H9 (cell line): ENCODE measurements around the gene PPP1CC. TPM values are rescaled to one million over a fixed set of nuclear protein-coding genes. Genes with fewer than 3 reads are reported as not detected.

Experiments used
- DNase-seq: peaks from one replicate; pipeline ENCODE4 v3.0.0-alpha.2; 2017
- H2AFZ ChIP-seq: one replicate; pipeline ENCODE4 v1.6.1; 2013; ENCODE audit warnings: mild to moderate bottlenecking, low read length, control low read depth, moderate library complexity
- H2AK5ac ChIP-seq: 2 replicates; pipeline ENCODE4 v1.6.1; 2013; ENCODE audit warnings: low read length, control low read depth, mixed read lengths; ENCODE audit not compliant: insufficient read length
- H2BK120ac ChIP-seq: one replicate; pipeline ENCODE4 v1.6.1; 2013; ENCODE audit warnings: low read depth, mild to moderate bottlenecking, low read length, control low read depth, inconsistent platforms; ENCODE audit not compliant: poor library complexity, severe bottlenecking
- H2BK12ac ChIP-seq: 2 replicates; pipeline ENCODE4 v1.6.1; 2013; ENCODE audit warnings: low read length, control low read depth, mixed read lengths, low read depth; ENCODE audit not compliant: insufficient read length
- H2BK15ac ChIP-seq: 2 replicates; pipeline ENCODE4 v1.6.1; 2013; ENCODE audit warnings: low read depth, low read length, control low read depth
- H2BK20ac ChIP-seq: one replicate; pipeline ENCODE4 v1.6.1; 2013; ENCODE audit warnings: low read depth, mild to moderate bottlenecking, low read length, control low read depth, inconsistent platforms; ENCODE audit not compliant: poor library complexity, severe bottlenecking
- H2BK5ac ChIP-seq: 2 replicates; pipeline ENCODE4 v1.6.1; 2013; ENCODE audit warnings: low read length, control low read depth, mixed read lengths; ENCODE audit not compliant: insufficient read length
- H3K14ac ChIP-seq: 2 replicates; pipeline ENCODE4 v1.6.1; 2013; ENCODE audit warnings: low read length, control low read depth; ENCODE audit not compliant: insufficient read depth
- H3K18ac ChIP-seq: 2 replicates; pipeline ENCODE4 v1.6.1; 2013; ENCODE audit warnings: low read depth, mild to moderate bottlenecking, mixed read lengths, low read length, control low read depth; ENCODE audit not compliant: insufficient read length
- H3K23ac ChIP-seq: 2 replicates; pipeline ENCODE4 v1.6.1; 2013; ENCODE audit warnings: low read length, control low read depth, mixed read lengths, low read depth; ENCODE audit not compliant: insufficient read length
- H3K23me2 ChIP-seq: 2 replicates; pipeline ENCODE4 v1.6.1; 2013; ENCODE audit warnings: low read depth, mild to moderate bottlenecking, mixed read lengths, low read length, control low read depth; ENCODE audit not compliant: insufficient read length, poor library complexity, severe bottlenecking
- H3K27ac ChIP-seq: 2 replicates; pipeline ENCODE4 v1.5.1; 2013; ENCODE audit warnings: low read length, control low read depth, mixed read lengths, low read depth; ENCODE audit not compliant: insufficient read length
- H3K27me3 ChIP-seq: 2 replicates; pipeline ENCODE4 v1.6.1; 2013; ENCODE audit warnings: low read length, control low read depth, inconsistent platforms; ENCODE audit not compliant: insufficient read depth
- H3K4ac ChIP-seq: 2 replicates; pipeline ENCODE4 v1.6.1; 2013; ENCODE audit warnings: low read depth, mild to moderate bottlenecking, control low read depth, inconsistent platforms, low read length, moderate library complexity
- H3K4me1 ChIP-seq: 2 replicates; pipeline ENCODE4 v1.6.1; 2013; ENCODE audit warnings: low read length, control low read depth, inconsistent platforms; ENCODE audit not compliant: insufficient read depth
- H3K4me2 ChIP-seq: 2 replicates; pipeline ENCODE4 v1.6.1; 2013; ENCODE audit warnings: low read length, control low read depth, mixed read lengths; ENCODE audit not compliant: insufficient read length, insufficient read depth
- H3K56ac ChIP-seq: 2 replicates; pipeline ENCODE4 v1.6.1; 2013; ENCODE audit warnings: low read depth, mild to moderate bottlenecking, mixed read lengths, low read length, control low read depth; ENCODE audit not compliant: insufficient read length
- H3K79me1 ChIP-seq: 2 replicates; pipeline ENCODE4 v1.6.1; 2013; ENCODE audit warnings: low read depth, mild to moderate bottlenecking, moderate library complexity, low read length, control low read depth, inconsistent platforms; ENCODE audit not compliant: insufficient read depth, poor library complexity, severe bottlenecking
- H3K79me2 ChIP-seq: 2 replicates; pipeline ENCODE4 v1.6.1; 2013; ENCODE audit warnings: low read length, control low read depth, inconsistent platforms; ENCODE audit not compliant: insufficient read depth
- H3K9ac ChIP-seq: 2 replicates; pipeline ENCODE4 v1.6.1; 2013; ENCODE audit warnings: low read length, control low read depth, mixed read lengths; ENCODE audit not compliant: insufficient read length; ENCODE audit errors: extremely low read depth
- H3K9me3 ChIP-seq: one replicate; pipeline ENCODE4 v1.6.1; 2013; ENCODE audit warnings: low read depth, low read length, inconsistent platforms; ENCODE audit not compliant: control insufficient read depth
- H3T11ph ChIP-seq: one replicate; pipeline ENCODE4 v1.6.1; 2013; ENCODE audit warnings: mild to moderate bottlenecking, low read length, control low read depth, inconsistent platforms
- H4K20me1 ChIP-seq: one replicate; pipeline ENCODE4 v1.6.1; 2013; ENCODE audit not compliant: control insufficient read depth, insufficient read length, insufficient read depth
- H4K5ac ChIP-seq: 2 replicates; pipeline ENCODE4 v1.6.1; 2013; ENCODE audit warnings: low read depth, mild to moderate bottlenecking, mixed read lengths, low read length, control low read depth; ENCODE audit not compliant: insufficient read length
- H4K8ac ChIP-seq: replicated peaks from 2 replicates; pipeline ENCODE4 v1.6.1; 2013; ENCODE audit warnings: low read length, control low read depth, mixed read lengths, low read depth; ENCODE audit not compliant: insufficient read length
- H4K91ac ChIP-seq: 2 replicates; pipeline ENCODE4 v1.6.1; 2013; ENCODE audit warnings: low read depth, mild to moderate bottlenecking, moderate library complexity, mixed read lengths, low read length, control low read depth; ENCODE audit not compliant: insufficient read length
- H3K27ac Mint-ChIP-seq, 3 experiments: 2 replicates in 2 of 3; 3 replicates in 1 of 3; pipeline ENCODE4 v1.8.0; 2020 to 2021; ENCODE audit warnings: mixed read lengths in 3 of 3, mild to moderate bottlenecking in 1 of 3, moderate library complexity in 1 of 3
- H3K27me3 Mint-ChIP-seq: 2 replicates; pipeline ENCODE4 v1.8.0; 2021; ENCODE audit warnings: low read depth, mild to moderate bottlenecking, moderate library complexity, mixed read lengths
- H3K36me3 Mint-ChIP-seq, 3 experiments: 2 replicates in 2 of 3; 3 replicates in 1 of 3; pipeline ENCODE4 v1.8.0; 2020 to 2021; ENCODE audit warnings: low read depth in 3 of 3, mixed read lengths in 3 of 3; ENCODE audit not compliant: insufficient read depth in 1 of 3
- H3K4me1 Mint-ChIP-seq, 2 experiments: 2 replicates each; pipeline ENCODE4 v1.8.0; 2020; ENCODE audit warnings: mixed read lengths in 2 of 2
- H3K4me3 Mint-ChIP-seq, 2 experiments: 2 replicates in 1 of 2; 3 replicates in 1 of 2; pipeline ENCODE4 v1.8.0; 2020 to 2021; ENCODE audit warnings: mild to moderate bottlenecking in 2 of 2, mixed read lengths in 2 of 2, moderate library complexity in 1 of 2
- H3K9me3 Mint-ChIP-seq, 2 experiments: 2 replicates in 1 of 2; 3 replicates in 1 of 2; pipeline ENCODE4 v1.8.0; 2020; ENCODE audit warnings: mild to moderate bottlenecking in 2 of 2, mixed read lengths in 2 of 2, moderate library complexity in 1 of 2
- CTCF ChIP-seq: fragments of 200-600 bp; sonication (generic); conservative IDR thresholded peaks from 3 replicates; pipeline ENCODE4 v1.8.0; 2021; ENCODE audit warnings: antibody characterized with exemption, mild to moderate bottlenecking
- WGBS: extraction: QIAGEN DNeasy Blood & Tissue Kit; methylation state at CpG from one replicate; pipeline ENCODE4 v1.1.7; 2013; ENCODE audit warnings: missing lambda C conversion rate, low lambda C conversion rate, mixed read lengths; ENCODE audit not compliant: insufficient read length; ENCODE audit errors: extremely low coverage; 5-methylcytosine and 5-hydroxymethylcytosine counted together
- total RNA-seq: library from RNA; stranded (reverse); gene quantifications from 2 replicates; pipeline ENCODE4 v1.2.1, GENCODE V29; 2021

Gene PPP1CC
- total RNA-seq, 1 experiment from 2014 or later, result 286 TPM

- H2BK15ac ChIP-seq, result no peak overlapping the region
- H3K9me3 ChIP-seq, result no peaks in the 10 kb centered on the region
- Mint-ChIP-seq H3K27ac (peak overlapping the region in 2 of 3 experiments; percentile 93 to 99; a peak in 6 of 7 replicates), H3K27me3 (no peaks in the 10 kb centered on the region), H3K4me3 (peak overlapping the region; percentile 97 to 98), H3K9me3 (peaks cover 0 to 2% of the 10 kb centered on the region in 2 experiments; a peak in 1 of 5 replicates), H3K4me1 (peaks cover 32 to 37% of the 10 kb centered on the region in 2 experiments), H3K36me3 (peaks cover 12 to 24% (median 23%) of the 10 kb centered on the region in 3 experiments; a peak in 6 of 7 replicates)
- H2BK120ac ChIP-seq, result no peak overlapping the region
- peaks cover 2% of the 10 kb centered on the region; the same call in 1 of the 2 replicates for H3K4me1 ChIP-seq
- H3T11ph ChIP-seq, result no peak overlapping the region
- peak overlapping the region; percentile 11 for H3K18ac ChIP-seq
- no peak overlapping the region for H2BK20ac ChIP-seq
- H3K56ac ChIP-seq, result no peak overlapping the region
- no peak overlapping the region for H3K23ac ChIP-seq
- no CpG with 5 or more reads among the region's 26 CpGs for WGBS
- no peak overlapping the region for H3K27ac ChIP-seq
- no peak overlapping the region for H2BK5ac ChIP-seq
- peak overlapping the region; percentile 76 for H3K14ac ChIP-seq
- H3K4me2 ChIP-seq, result peak overlapping the region; percentile 63
- no peaks in the 10 kb centered on the region for H3K79me1 ChIP-seq
- no peak overlapping the region for H3K4ac ChIP-seq
- no peaks in the 10 kb centered on the region for H3K27me3 ChIP-seq
- peak overlapping the region; percentile 69 for H3K9ac ChIP-seq
- DNase-seq, result peak; percentile 41
- H4K5ac ChIP-seq, result no peak overlapping the region
- H2BK12ac ChIP-seq, result no peak overlapping the region
- no peaks in the 10 kb centered on the region for H4K20me1 ChIP-seq
- no peak overlapping the region for H2AK5ac ChIP-seq
- H4K91ac ChIP-seq, result no peak overlapping the region
- TF ChIP-seq CTCF, result no peak
- H4K8ac ChIP-seq, result no peak overlapping the region
- peaks cover 34% of the 10 kb centered on the region for H3K79me2 ChIP-seq
- peaks cover 21% of the 10 kb centered on the region for H3K23me2 ChIP-seq
- no peak overlapping the region for H2AFZ ChIP-seq
These were observed 941 bp upstream of the PPP1CC start for GRCh38 chr12:110743571-110744093.
